BLaER1 treated with 17β-estradiol and CSF1 and Interleukin-3, amounts not matched to agents 10 nM and 100 nM (cell line): Measurements from ENCODE around the gene MPST.

Experiments used
- H3K27ac ChIP-seq, 11 experiments: shearing (Covaris generic); formaldehyde crosslinking; 2 replicates each; pipeline ENCODE4 v1.8.1; 2022
- H3K27me3 ChIP-seq, 11 experiments: shearing (Covaris generic); formaldehyde crosslinking; 2 replicates each; pipeline ENCODE4 v1.8.1; 2022
- H3K36me3 ChIP-seq, 11 experiments: shearing (Covaris generic); formaldehyde crosslinking; 2 replicates each; pipeline ENCODE4 v1.8.1; 2022
- H3K4me1 ChIP-seq, 10 experiments: shearing (Covaris generic); formaldehyde crosslinking; 2 replicates each; pipeline ENCODE4 v1.8.1; 2022
- H3K4me2 ChIP-seq, 11 experiments: shearing (Covaris generic); formaldehyde crosslinking; 2 replicates each; pipeline ENCODE4 v1.8.1; 2022
- H3K4me3 ChIP-seq, 10 experiments: shearing (Covaris generic); formaldehyde crosslinking; 2 replicates each; pipeline ENCODE4 v1.8.1; 2022
- H3K9ac ChIP-seq, 11 experiments: shearing (Covaris generic); formaldehyde crosslinking; 2 replicates each; pipeline ENCODE4 v1.8.1; 2022
- H3K9me3 ChIP-seq, 11 experiments: shearing (Covaris generic); formaldehyde crosslinking; replicated peaks in 1 of 11; 2 replicates each; pipeline ENCODE4 v1.8.1; 2022
- H4K20me1 ChIP-seq, 11 experiments: shearing (Covaris generic); formaldehyde crosslinking; 2 replicates each; pipeline ENCODE4 v1.8.1; 2022
- Cebpa-rat ChIP-seq, 11 experiments: shearing (Covaris generic); IDR thresholded peaks; 2 replicates each; pipeline ENCODE4 v1.8.1; 2022

The MPST gene

GRCh38 chr22:37030560-37031281, 11.2 kb downstream of the MPST start:
- Histone ChIP-seq H3K9ac (peak overlapping the region in 2 of 11 experiments; percentile 2 to 7; a peak in 2 of 22 replicates), H4K20me1 (peaks cover 7 to 51% (median 19%) of the 10 kb centered on the region in 11 experiments; a peak in 16 of 22 replicates), H3K27me3 (no peaks in the 10 kb centered on the region), H3K4me3 (no peak overlapping the region), H3K36me3 (peaks cover 40 to 56% (median 50%) of the 10 kb centered on the region in 11 experiments), H3K27ac (no peak overlapping the region), H3K9me3 (no peaks in the 10 kb centered on the region), H3K4me2 (peak overlapping the region in 2 of 11 experiments; percentile 43 to 66; a peak in 1 of 22 replicates), H3K4me1 (peaks cover 0 to 35% (median 9%) of the 10 kb centered on the region in 10 experiments; a peak in 12 of 20 replicates)
- no peak for TF ChIP-seq Cebpa-rat (IDR thresholded peaks at IDR 0.05)

GRCh38 chr22:37032134-37032534, 12.6 kb downstream of the MPST start:
- no peaks in the 10 kb centered on the region for H3K27me3 ChIP-seq
- H3K4me2 ChIP-seq, result peak overlapping the region in 4 of 11 experiments; percentile 19 to 66 (median 48); a peak in 7 of 22 replicates
- peak overlapping the region in 3 of 11 experiments; percentile 2 to 28 (median 4); a peak in 2 of 22 replicates for H3K27ac ChIP-seq
- H3K9ac ChIP-seq, result peak overlapping the region in 3 of 11 experiments; percentile 2 to 7 (median 7); a peak in 1 of 22 replicates
- H3K4me3 ChIP-seq, result no peak overlapping the region
- peaks cover 27 to 42% (median 36%) of the 10 kb centered on the region in 11 experiments for H3K36me3 ChIP-seq
- peaks cover 0 to 37% (median 10%) of the 10 kb centered on the region in 11 experiments; a peak in 13 of 22 replicates for H4K20me1 ChIP-seq
- no peak for TF ChIP-seq Cebpa-rat (IDR thresholded peaks at IDR 0.05)
- no peaks in the 10 kb centered on the region for H3K9me3 ChIP-seq
- H3K4me1 ChIP-seq, result peaks cover 0 to 35% (median 8%) of the 10 kb centered on the region in 10 experiments; a peak in 10 of 20 replicates

- peak overlapping the region in 2 of 11 experiments; percentile 2 to 7; a peak in 1 of 22 replicates for H3K9ac ChIP-seq
- H3K4me1 ChIP-seq, result peaks cover 0 to 35% (median 8%) of the 10 kb centered on the region in 10 experiments; a peak in 10 of 20 replicates
- no peaks in the 10 kb centered on the region for H3K9me3 ChIP-seq
- H3K27ac ChIP-seq, result peak overlapping the region in 4 of 11 experiments; percentile 2 to 28 (median 4); a peak in 3 of 22 replicates
- H3K4me2 ChIP-seq, result peak overlapping the region in 4 of 11 experiments; percentile 19 to 66 (median 48); a peak in 7 of 22 replicates
- no peaks in the 10 kb centered on the region for H3K27me3 ChIP-seq
- H3K36me3 ChIP-seq, result peaks cover 20 to 35% (median 29%) of the 10 kb centered on the region in 11 experiments
- peak in 2 of 11 experiments; percentile 12 to 15; a peak in 1 of 22 replicates for TF ChIP-seq Cebpa-rat (IDR thresholded peaks at IDR 0.05)
- H3K4me3 ChIP-seq, result no peak overlapping the region
- H4K20me1 ChIP-seq, result peaks cover 0 to 32% (median 9%) of the 10 kb centered on the region in 11 experiments; a peak in 12 of 22 replicates
These were observed 13.3 kb downstream of the MPST start for GRCh38 chr22:37032535-37033460.

- Histone ChIP-seq H3K4me2 (no peak overlapping the region), H3K9ac (no peak overlapping the region), H3K4me3 (no peak overlapping the region), H3K36me3 (peaks cover 13 to 26% (median 21%) of the 10 kb centered on the region in 11 experiments), H3K27me3 (no peaks in the 10 kb centered on the region), H3K9me3 (no peaks in the 10 kb centered on the region), H4K20me1 (peaks cover 0 to 22% (median 5%) of the 10 kb centered on the region in 11 experiments; a peak in 11 of 22 replicates), H3K27ac (peak overlapping the region in 4 of 11 experiments; percentile 3 to 13 (median 8); a peak in 3 of 22 replicates), H3K4me1 (peaks cover 0 to 35% (median 8%) of the 10 kb centered on the region in 10 experiments; a peak in 10 of 20 replicates)
- no peak for TF ChIP-seq Cebpa-rat (IDR thresholded peaks at IDR 0.05)
These were observed 14.3 kb downstream of the MPST start for GRCh38 chr22:37033605-37034430.

- no peak for TF ChIP-seq Cebpa-rat (IDR thresholded peaks at IDR 0.05)
- H3K36me3 ChIP-seq, result no peaks in the 10 kb centered on the region; a peak in 1 of 22 replicates
- peaks cover 0 to 34% (median 18%) of the 10 kb centered on the region in 10 experiments; a peak in 13 of 20 replicates for H3K4me1 ChIP-seq
- no peak overlapping the region for H3K9ac ChIP-seq
- H3K27me3 ChIP-seq, result no peaks in the 10 kb centered on the region
- no peak overlapping the region for H3K4me2 ChIP-seq
- no peaks in the 10 kb centered on the region for H3K9me3 ChIP-seq
- H3K27ac ChIP-seq, result no peak overlapping the region
- no peaks in the 10 kb centered on the region; a peak in 1 of 22 replicates for H4K20me1 ChIP-seq
- H3K4me3 ChIP-seq, result no peak overlapping the region
These were observed 17.3 kb downstream of the MPST start for GRCh38 chr22:37036655-37037377.

- no peaks in the 10 kb centered on the region for H3K27me3 ChIP-seq
- H3K4me2 ChIP-seq, result no peak overlapping the region
- TF ChIP-seq Cebpa-rat (IDR thresholded peaks at IDR 0.05), result no peak
- no peak overlapping the region for H3K27ac ChIP-seq
- no peak overlapping the region for H3K4me3 ChIP-seq
- H3K9me3 ChIP-seq, result no peaks in the 10 kb centered on the region
- H3K9ac ChIP-seq, result no peak overlapping the region
- no peaks in the 10 kb centered on the region; a peak in 1 of 22 replicates for H3K36me3 ChIP-seq
- no peaks in the 10 kb centered on the region; a peak in 1 of 22 replicates for H4K20me1 ChIP-seq
- H3K4me1 ChIP-seq, result peaks cover 0 to 26% (median 15%) of the 10 kb centered on the region in 10 experiments; a peak in 13 of 20 replicates
These were observed 18.1 kb downstream of the MPST start for GRCh38 chr22:37037669-37038068.

- Histone ChIP-seq H4K20me1 (no peaks in the 10 kb centered on the region; a peak in 1 of 22 replicates), H3K9me3 (no peaks in the 10 kb centered on the region), H3K4me2 (no peak overlapping the region), H3K36me3 (no peaks in the 10 kb centered on the region), H3K27me3 (no peaks in the 10 kb centered on the region), H3K4me3 (no peak overlapping the region), H3K9ac (no peak overlapping the region), H3K27ac (no peak overlapping the region), H3K4me1 (peaks cover 15 to 30% (median 25%) of the 10 kb centered on the region in 10 experiments)
- no peak for TF ChIP-seq Cebpa-rat (IDR thresholded peaks at IDR 0.05)
These were observed 19.9 kb downstream of the MPST start for GRCh38 chr22:37039466-37039865.
